GM12874 (cell line): ENCODE results near the gene PAK1.

Experiments
- CTCF ChIP-seq: IDR thresholded peaks from 2 replicates; pipeline ENCODE4 v1.5.1; 2011; ENCODE audit warnings: low read depth, mild to moderate bottlenecking, control low read depth, low read length, moderate library complexity; ENCODE audit not compliant: insufficient read depth

PAK1 gene

GRCh38 chr11:77316733-77317342 lies 157.1 kb downstream of the PAK1 start:
- TF ChIP-seq CTCF = no peak

- TF ChIP-seq CTCF = no peak
These were observed 161.8 kb downstream of the PAK1 start for GRCh38 chr11:77312107-77312506.

- no peak for TF ChIP-seq CTCF
These were observed 162.2 kb downstream of the PAK1 start for GRCh38 chr11:77311701-77312100.

GRCh38 chr11:77310721-77311120 lies 163.2 kb downstream of the PAK1 start:
- no peak for TF ChIP-seq CTCF

- TF ChIP-seq CTCF = no peak
These were observed 164.4 kb downstream of the PAK1 start for GRCh38 chr11:77309401-77310085.

- no peak for TF ChIP-seq CTCF
These were observed 165.1 kb downstream of the PAK1 start for GRCh38 chr11:77308838-77309237.

- no peak for TF ChIP-seq CTCF
These were observed 170.6 kb downstream of the PAK1 start for GRCh38 chr11:77303328-77303727.
